HG03442 (cell line): Measurements from ENCODE around the gene VMO1.
"Not testable (repeated sequence)": the region's sequence is repeated elsewhere in the genome, so short reads cannot be mapped to it uniquely, and the experiment has no call there.

Experiments used
- ATAC-seq: cut with Tn5 transposase; IDR thresholded peaks from one replicate; pipeline ENCODE4 v1.9.1; 2021; ENCODE audit warnings: mild to moderate bottlenecking, moderate library complexity; ENCODE audit not compliant: unreplicated experiment

The VMO1 gene, protein sequence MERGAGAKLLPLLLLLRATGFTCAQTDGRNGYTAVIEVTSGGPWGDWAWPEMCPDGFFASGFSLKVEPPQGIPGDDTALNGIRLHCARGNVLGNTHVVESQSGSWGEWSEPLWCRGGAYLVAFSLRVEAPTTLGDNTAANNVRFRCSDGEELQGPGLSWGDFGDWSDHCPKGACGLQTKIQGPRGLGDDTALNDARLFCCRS

DNA sequence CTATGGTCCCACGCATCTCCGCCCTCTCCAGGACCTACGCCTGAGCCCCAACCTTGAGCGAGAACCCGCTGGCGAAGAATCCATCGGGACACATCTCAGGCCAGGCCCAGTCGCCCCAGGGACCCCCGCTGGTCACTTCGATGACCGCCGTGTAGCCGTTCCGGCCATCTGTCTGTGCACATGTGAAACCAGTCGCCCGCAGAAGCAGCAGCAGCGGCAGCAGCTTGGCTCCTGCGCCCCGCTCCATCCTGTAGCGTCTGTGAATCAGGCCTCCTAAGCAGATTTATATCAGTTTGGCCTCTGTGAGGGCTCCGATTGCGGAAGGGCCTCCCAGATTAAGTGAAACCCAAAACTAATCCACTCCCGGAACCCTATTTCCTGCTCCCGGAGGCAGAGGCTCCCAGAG lies at the start of gene VMO1:
Gene VMO1, minus strand, starts transcription at position 259 of the 406 bp plus-strand sequence. Its CDS starts 12 bp downstream, at position 247.
- no peak for ATAC-seq

DNA sequence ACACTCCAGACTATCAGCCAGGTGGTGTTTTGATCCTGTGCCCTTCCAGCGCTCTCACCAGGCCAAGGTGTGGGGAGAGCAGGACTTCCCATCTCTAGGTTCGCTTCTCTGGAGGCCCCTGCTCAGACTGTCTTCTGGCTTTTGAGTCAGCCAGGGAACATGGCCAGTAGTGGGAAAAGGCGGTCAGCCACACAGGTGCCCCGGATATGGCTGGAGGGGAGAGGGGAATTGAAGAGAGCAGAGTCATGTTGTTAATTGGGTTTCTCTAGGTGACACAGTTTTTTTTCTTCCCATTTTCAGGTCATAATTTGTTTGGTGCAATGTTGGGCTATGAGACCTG lies 48.5 kb upstream of the VMO1 start:
- no peak for ATAC-seq

DNA sequence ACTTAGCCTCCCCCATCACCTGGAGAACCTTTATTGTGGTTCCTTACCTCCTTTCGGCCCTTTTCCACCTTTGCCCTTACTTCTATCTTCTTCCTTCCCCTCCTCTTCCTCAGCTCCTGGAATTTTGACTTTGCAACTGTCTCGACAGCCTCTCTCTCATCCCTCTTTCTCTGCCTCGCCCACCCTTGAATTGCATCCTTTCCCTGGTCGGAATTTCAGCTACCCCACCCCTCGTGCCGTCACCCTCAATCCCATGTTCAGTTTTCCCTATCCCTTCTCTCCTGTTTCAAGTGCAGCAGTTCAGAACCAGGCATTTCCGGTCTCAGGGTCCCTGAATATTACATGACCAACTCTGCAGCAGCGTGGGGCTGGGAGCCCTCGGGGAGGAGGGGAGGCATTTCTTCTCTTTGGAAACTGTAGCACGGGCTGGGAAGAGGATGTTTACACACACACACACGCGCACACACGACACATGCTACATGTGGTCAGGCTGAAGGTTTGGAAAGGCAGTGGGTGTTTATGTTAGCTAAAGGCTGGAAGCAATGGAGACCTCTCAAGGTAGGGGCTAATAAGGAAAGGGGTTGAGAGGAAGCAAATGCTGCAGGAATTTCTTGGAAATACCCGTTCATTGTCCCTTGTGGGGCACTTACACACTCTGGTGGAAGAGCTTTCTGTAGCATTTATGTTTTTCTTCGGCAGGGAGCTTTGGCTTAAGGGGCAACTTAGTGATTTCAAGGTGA lies 47.9 kb upstream of the VMO1 start:
- ATAC-seq, result no peak

DNA sequence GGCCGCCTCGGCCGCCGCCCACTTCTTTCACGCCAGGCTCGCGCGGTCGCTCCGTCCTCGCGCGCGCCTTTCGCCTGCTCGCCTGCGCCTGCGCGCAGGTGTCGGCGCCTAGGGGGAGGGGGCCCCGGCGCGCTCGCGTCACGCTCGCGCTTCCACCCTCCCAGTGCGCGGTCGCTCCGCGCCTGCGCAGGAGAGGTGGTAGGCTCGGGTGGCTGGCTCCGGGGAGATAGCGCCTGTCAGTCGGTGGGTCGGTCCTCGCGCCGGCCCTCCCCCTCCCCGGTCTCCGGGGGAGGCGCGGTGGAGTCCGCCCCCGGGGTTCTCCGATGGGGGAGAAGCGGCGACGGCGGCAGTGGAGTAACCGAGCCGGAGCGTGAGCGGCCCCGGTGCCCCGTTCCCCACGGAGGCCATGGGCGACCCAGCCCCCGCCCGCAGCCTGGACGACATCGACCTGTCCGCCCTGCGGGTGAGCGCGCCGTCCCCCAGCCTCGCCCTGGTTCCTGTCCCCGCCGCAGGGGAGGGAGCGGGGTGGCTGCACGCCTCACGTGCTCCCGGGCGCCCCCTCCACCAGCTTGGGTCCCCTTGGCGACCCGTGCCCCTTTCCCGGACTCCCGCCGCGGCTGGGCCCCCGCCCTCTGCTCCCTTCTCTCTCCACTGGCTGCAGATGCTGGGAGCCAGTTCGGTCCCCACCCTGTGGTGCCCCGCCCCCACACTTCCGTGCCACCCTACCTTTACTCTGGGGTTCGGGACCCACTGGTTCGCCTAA lies 47.2 kb upstream of the VMO1 start, which contains the start of gene MINK1:
Gene MINK1, plus strand, starts transcription at position 163 of the 763 bp plus-strand sequence. Its CDS starts 244 bp downstream, at position 407.
- peak; percentile 70 for ATAC-seq

DNA sequence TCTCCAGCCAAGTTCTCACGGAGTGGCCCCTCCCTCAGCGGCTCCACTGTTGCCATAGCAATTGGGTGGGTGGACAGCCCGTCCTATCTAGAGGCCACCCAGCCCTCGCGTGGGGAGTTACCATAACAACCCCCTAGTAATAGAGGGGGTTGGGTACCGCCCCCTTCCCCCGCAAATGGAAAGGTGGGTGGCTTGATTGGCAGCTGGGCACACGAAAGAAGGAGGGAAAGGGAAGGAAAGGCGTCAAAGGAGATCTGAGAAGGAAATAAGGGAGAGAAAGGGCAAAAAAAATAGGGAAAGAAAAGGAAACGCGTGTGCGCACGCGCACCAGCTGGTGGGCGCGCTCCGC lies 46.6 kb upstream of the VMO1 start:
- not testable (repeated sequence) for ATAC-seq

DNA sequence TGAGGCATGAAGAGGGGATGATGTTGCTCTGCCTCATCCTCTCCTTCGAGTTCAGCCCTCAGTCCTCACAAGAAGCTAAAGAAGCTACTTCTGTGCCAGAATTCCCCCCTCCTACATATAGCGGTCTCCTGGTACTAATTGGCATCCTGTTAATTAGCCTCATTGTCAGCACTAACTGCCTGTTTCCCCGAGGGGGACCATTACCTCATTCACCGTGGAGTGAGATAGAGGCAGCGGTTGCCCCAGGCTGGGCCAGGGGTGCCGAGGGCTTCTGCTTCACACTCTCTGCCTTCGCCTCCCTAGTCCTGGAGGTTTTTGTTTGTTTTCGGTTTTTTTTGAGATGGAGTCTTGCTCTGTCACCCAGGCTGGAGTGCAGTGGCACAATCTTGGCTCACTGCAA lies 41.2 kb upstream of the VMO1 start:
- no peak for ATAC-seq

DNA sequence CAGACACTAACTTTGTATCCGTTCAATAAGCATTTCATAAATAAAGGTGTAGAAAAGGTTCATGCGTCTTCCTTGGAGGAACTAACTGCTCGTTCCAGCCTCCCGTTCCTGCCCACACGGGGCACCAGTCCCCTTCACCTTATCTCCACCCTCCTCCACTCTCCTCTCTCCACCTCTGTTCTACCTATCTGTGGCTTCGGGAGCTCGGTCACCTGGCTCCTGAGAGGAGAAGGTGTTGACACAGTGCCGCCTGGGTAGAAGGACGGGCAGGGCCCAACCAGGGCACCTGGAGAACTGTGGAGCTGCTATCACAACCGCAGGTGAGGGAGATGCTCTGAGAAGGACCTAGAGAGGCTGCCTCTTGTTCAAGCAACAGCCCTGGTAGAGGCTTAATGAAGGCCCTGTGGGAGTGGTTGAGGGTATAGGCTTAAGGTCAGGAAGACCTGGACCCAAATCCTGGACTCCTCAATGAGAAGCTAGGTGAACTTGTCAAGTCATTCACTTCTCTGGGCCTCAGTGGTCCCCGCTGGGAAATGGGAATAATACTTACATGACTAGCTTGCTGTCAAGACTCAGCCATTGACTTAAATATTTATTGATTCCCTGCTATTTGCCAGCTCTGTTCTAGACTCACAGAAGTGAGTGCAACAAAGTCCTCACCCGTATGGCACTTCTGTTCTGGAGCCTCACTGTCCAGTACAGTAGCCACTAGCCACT lies 37.4 kb upstream of the VMO1 start:
- no peak for ATAC-seq

DNA sequence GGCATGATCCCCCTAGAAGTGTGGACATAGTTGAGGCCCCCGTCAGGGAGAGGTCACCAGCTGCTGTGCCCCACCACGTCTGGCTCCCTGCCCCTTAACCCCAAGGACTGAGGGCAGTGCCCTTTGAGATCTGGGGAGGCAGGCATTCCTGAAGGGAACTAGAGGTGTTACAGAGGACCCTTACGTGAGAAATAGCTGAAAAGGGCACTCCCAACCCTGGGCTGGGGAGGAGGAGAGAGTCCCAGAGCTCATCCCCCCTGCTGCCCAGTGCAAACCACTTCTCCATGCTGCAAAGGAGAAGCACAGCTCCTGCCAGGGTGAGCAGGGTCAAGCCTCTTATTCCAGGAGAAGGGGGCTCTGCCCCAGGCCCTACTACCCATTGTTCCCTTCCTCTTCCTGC lies 36.7 kb upstream of the VMO1 start:
- no peak for ATAC-seq

DNA sequence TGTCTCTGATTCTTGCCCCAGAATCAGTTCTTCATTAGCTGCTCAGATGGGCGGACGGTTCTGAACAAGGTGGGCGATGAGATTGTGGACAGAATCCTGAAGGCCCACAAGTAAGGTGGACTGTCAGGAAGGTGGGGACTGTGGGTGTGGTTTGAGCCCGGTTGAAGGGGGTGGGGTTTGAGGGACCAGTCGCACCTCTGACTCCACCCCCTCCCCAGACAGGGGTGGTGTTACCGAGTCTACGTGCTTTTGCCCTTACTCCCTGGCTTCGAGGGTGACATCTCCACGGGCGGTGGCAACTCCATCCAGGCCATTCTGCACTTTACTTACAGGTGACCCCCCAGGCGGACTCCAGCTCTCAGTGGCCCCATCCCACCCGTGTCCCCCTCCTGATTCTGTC lies 32.1 kb upstream of the VMO1 start:
- no peak for ATAC-seq

DNA sequence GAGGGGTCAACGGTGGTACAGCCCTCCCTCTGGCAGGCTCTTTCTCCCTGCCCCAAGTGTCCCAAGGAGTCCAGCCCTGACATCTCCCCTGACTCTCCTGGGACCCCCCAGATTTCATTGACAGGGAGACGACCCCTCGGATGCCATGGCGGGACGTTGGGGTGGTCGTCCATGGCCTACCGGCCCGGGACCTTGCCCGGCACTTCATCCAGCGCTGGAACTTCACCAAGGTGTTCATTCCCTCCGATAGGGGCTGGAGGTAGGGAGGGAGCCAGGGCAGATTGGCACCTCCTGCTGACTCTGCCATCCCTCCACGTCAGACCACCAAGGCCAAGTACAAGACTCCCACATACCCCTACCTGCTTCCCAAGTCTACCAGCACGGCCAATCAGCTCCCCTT lies 30.7 kb upstream of the VMO1 start:
- ATAC-seq, result no peak

DNA sequence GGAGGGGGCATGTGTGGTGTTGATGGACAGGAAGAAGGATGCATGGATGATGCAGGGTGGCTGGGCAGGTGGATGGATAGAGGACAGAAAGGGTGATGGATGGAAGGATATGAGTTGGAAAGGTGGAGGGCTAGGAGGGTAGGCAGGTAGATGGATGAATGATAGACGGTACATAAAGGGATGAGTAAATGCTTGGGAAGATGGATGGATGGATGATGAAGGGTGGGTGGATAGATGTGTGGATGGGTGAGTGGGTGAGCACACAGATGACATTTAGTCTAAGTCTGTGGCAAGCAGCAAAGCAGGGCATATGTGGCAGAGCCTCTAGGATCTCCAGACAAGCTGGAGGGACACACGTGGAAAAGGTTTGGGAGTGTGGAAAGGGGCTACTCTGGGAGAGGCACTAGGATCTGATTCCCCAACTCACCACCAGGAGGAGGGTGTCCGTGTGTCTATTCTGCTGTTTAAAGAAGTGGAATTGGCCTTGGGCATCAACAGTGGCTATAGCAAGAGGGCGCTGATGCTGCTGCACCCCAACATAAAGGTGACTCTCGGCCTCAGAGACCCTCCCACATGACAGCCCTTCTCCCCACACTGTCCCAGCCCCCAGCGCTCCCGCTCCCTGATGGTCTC lies 29.0 kb upstream of the VMO1 start:
- no peak for ATAC-seq

DNA sequence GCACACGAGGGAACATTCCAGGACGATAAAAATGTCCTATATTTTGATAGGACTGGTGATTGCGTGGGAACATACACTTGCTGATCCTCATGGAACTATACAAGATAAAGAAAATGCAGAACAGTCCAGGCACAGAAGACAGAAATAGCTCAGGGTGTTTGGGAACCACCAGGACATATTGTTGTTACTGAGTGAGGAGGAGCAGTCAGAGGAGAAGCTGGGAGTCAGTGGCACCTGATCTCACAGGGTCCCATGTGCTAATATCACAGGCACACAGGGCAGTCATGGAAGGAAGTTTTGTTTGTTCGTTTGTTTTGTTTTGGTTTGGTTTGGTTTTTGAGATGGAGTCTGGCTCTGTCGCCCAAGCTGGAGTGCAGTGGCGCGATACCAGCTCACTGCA lies 26.5 kb upstream of the VMO1 start:
- no peak for ATAC-seq

DNA sequence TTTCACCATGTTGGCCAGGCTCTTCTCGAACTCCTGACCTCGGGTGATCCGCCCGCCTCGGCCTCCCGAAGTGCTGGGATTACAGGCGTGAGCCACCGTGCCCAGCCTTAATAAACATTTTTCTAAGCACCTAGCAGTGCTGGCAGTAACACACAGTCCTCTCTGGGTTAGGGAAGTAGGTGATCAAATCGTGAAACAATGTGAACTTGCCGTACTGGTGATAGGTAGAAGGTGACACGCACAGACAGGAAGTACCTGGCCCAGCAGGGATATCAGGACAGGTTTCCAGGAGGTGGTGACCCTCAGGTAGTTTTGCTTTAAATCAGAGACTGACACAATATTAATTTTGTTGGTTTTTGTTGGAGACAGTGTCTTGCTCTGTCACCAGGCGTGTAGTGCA lies 25.3 kb upstream of the VMO1 start:
- ATAC-seq, result no peak

DNA sequence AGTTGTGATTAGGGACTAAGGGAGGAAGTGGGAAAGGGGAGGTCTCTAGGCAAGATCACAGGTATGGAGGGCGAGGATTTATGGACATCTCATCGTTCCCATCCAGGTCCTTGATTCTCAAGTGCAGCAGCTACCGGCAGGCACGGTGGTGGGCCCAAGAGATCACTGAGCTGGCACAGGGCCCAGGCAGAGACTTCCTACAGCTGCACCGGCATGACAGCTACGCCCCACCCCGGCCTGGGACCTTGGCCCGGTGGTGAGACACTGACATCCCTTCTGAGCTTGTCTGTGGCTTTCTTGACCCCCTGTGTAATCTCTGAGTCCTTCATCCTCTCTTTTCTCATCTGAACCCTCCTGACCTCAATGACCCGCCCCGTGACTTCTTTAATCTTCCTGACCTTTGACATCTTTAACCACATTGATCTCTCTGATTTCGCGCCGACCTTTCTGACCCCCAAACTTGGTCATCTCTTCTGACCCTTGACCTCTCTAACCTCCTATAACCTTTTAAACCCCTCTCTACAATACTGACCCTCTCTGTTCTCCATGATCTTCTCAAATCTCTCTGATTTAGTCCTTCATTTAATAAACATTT lies 24.6 kb upstream of the VMO1 start:
- no peak for ATAC-seq

DNA sequence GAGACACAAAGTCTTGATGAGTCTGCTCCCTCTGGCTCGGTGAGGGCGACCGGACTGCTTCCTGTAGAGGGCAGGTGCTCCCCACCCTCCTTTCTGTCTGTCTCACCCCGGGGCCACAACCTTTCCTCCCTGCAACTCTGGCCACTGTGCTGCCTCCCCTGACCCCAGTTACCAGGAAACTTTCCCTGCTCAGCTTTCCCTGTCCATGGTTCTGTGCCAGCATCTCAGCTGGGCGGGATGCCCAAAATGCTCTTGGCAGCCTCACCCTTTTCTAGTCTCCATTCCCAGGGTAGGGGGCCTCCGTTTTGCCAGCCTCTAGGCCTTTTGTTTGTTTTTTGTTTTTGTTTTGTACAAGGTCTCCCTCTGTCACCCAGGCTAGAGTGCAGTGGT lies 22.2 kb upstream of the VMO1 start:
- ATAC-seq, result no peak

DNA sequence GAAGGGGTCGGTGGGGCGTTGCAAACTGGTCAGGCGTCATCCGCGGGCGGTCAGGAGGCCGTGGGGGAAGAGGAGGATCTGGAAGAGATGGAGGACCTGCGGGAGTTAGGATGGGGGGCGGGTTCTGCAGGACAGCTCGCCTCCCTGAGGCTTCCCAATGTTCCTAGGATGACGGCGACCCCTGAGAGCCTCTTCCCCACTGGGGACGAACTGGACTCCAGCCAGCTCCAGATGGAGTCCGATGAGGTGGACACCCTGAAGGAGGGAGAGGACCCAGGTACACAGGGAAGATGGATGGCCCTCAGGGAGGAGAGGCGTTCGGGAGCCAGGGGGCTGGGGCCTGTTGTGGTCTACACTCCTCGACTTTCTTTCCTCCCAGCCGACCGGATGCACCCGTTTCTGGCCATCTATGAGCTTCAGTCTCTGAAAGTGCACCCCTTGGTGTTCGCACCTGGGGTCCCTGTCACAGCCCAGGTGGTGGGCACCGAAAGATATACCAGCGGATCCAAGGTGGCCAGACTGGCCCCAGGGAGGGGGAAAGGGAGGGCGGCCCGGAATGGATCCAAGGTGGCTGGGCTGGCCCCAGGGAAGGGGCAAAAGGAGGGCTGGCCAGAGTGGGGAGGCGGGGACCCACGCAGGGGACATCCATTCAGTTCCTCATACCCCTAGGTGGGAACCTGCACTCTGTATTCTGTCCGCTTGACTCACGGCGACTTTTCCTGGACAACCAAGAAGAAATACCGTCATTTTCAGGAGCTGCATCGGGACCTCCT lies 21.6 kb upstream of the VMO1 start:
- ATAC-seq, result no peak

DNA sequence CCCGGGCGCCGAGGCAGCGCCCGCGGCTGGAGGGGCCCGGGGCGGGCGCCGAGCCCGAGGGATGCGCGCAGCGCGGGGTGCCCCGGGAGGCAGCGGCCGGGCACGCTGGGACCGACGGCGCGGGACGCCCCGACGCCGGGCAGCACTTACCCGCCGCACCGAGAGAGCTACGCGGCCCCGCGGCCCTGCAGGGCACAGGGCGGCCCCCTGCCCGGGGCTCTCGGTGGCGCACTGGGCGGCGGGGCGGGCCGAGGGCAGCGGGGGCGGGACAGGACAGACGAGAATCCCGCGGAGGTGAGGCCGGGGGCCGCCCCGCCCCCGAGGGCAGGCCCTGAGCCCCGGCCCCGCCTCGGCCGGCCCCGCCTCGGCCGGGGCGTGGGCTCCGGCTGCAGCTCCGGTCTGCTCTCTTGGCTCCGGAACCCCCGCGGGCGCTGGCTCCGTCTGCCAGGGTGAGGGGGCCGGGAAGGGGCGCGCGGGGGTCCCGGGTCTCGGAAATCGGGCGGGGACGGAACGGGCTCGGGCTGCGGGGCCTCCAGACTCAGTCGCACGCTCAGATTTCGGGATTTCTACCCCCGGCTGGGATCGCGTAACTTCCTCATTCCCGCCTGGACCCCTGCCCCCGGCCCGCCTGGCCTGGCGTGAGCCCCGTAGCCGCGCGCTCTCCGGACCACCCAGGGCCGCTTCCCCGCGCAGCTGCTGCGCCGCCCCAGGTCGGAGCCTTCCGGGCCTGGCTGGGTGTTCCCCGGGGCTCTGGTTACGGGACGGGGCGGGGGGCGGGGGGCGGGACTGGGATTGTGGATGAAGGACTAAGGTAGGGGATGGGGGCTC lies 20.8 kb upstream of the VMO1 start, which contains the start of gene PLD2:
Gene PLD2, plus strand, starts transcription at position 376 of the 828 bp plus-strand sequence. CDS start 621 bp downstream, outside the sequence.
- peak; percentile 67 for ATAC-seq

DNA sequence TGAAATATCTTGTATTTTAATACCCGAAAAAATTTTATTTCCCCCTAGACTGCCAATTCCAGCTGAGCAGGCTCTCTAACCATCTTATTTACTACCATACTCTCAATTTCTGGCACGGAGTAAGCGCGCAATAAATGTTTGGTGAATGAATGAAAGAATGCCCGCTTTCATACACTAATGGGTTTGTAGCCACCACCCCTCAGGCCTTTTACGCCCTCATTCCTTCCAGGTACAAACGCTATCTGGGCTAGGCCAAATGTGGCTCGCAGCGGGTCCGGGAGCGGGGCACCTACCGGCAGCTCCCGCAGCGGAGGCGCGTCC lies 20.3 kb upstream of the VMO1 start:
- no peak for ATAC-seq

DNA sequence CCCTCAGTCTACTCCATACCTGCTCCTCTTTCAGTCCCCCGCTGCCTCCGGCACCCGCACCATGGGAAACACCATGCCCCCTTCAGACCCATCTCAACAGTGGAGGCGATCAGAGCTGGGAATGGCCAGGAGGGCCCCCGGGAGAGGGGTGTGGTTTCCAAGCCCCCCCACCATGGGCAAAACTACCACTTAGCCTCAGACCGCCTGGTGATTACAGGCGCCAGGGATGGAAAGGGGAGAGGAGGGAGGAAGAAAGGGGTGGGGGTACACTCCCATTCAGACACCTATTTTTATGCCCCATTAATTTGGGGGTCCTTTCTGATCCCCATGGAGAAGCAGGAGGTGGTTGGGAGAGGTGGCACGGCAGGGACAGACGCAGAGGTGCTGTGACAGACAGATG lies 16.1 kb upstream of the VMO1 start, which contains the start of gene C17orf114:
Gene C17orf114, minus strand, starts transcription at position 101 of the 400 bp plus-strand sequence.
- ATAC-seq, result no peak
